Measurements from ENCODE around the gene ACOX2. TPM values are rescaled to one million over a fixed set of nuclear protein-coding genes. Genes with fewer than 3 reads are reported as not detected.
A peak's percentile ranks its signal among the peaks of the same experiment; 100 is the strongest.
"Not testable (repeated sequence)": the region's sequence is repeated elsewhere in the genome, so short reads cannot be mapped to it uniquely, and the experiment has no call there.

ACOX2 gene
- total RNA-seq, 2 experiments from 2014 or later = not detected

GRCh38 chr3:58529516-58530353, 7.3 kb downstream of the ACOX2 start:
- DNase-seq (ENCODE audit: low spot score) = peak; percentile 58
- no TSS peak for BruUV-seq (replicated peaks)
- TF ChIP-seq CTCF (conservative IDR thresholded peaks at IDR 0.05; ENCODE audit: low read length) (peak; percentile 74), EZH2phosphoT487 (IDR thresholded peaks at IDR 0.05; ENCODE audit: borderline replicate concordance, low read depth, low read length) (no peak)
- H2AFZ ChIP-seq (ENCODE audit: low read length) = no peak overlapping the region
- no peaks in the 10 kb centered on the region for H4K20me1 ChIP-seq (ENCODE audit: insufficient read depth, low read length)
- intact Hi-C loops (cut with micrococcal nuclease; ENCODE audit: unreplicated experiment) = loop anchor here (5.0 to 10.0 kb wide), 3 partner anchors 105 to 352 kb away; partner anchors contain the start of gene ABHD6
- H3K9me3 ChIP-seq (ENCODE audit: low read length) = no peaks in the 10 kb centered on the region
- H3K4me3 ChIP-seq (ENCODE audit: low read depth, low read length, poor library complexity, severe bottlenecking) = no peak overlapping the region
- H3K27ac ChIP-seq (ENCODE audit: low read depth, low read length, poor library complexity, severe bottlenecking) = no peak overlapping the region
- no peak overlapping the region for H3K4me2 ChIP-seq (ENCODE audit: low read length)
- POLR2A ChIA-PET = interaction anchor here (0.9 kb wide), 1 partner anchor 36 kb away, joined by 4 read pairs; no protein-coding TSS in a partner anchor
- peaks cover 9% of the 10 kb centered on the region for H3K4me1 ChIP-seq (ENCODE audit: insufficient read depth, low read length, poor library complexity, severe bottlenecking)
- no peaks in the 10 kb centered on the region for H3K9me2 ChIP-seq (ENCODE audit: insufficient read depth, low read length)
- no peaks in the 10 kb centered on the region for H3K79me2 ChIP-seq (ENCODE audit: insufficient read depth, low read depth, low read length)
- no peaks in the 10 kb centered on the region for H3K36me3 ChIP-seq (ENCODE audit: insufficient read depth, low read length)
- CTCF ChIA-PET (ENCODE audit: unreplicated experiment) = interaction anchor here (0.5 kb wide), 1 partner anchor 11 kb away, joined by 3 read pairs; no protein-coding TSS in a partner anchor

GRCh38 chr3:58528629-58529028, 8.4 kb downstream of the ACOX2 start:
- no peak for DNase-seq (ENCODE audit: low spot score)
- peaks cover 9% of the 10 kb centered on the region for H3K4me1 ChIP-seq (ENCODE audit: insufficient read depth, low read length, poor library complexity, severe bottlenecking)
- TF ChIP-seq CTCF (conservative IDR thresholded peaks at IDR 0.05; ENCODE audit: low read length) (no peak), EZH2phosphoT487 (IDR thresholded peaks at IDR 0.05; ENCODE audit: borderline replicate concordance, low read depth, low read length) (no peak)
- H3K4me2 ChIP-seq (ENCODE audit: low read length) = no peak overlapping the region
- no peaks in the 10 kb centered on the region for H3K79me2 ChIP-seq (ENCODE audit: insufficient read depth, low read depth, low read length)
- no peaks in the 10 kb centered on the region for H3K36me3 ChIP-seq (ENCODE audit: insufficient read depth, low read length)
- no TSS peak for BruUV-seq (replicated peaks)
- POLR2A ChIA-PET = interaction anchor here (0.6 to 0.7 kb wide), 2 partner anchors 63 to 993 kb away, joined by 3 to 4 read pairs; no protein-coding TSS in a partner anchor
- H4K20me1 ChIP-seq (ENCODE audit: insufficient read depth, low read length) = no peaks in the 10 kb centered on the region
- CTCF ChIA-PET (ENCODE audit: unreplicated experiment) = interaction anchor here (0.6 kb wide), 1 partner anchor 198 kb away, joined by 3 read pairs; no protein-coding TSS in a partner anchor
- no peak overlapping the region for H3K4me3 ChIP-seq (ENCODE audit: low read depth, low read length, poor library complexity, severe bottlenecking)
- H2AFZ ChIP-seq (ENCODE audit: low read length) = no peak overlapping the region
- no peak overlapping the region for H3K27ac ChIP-seq (ENCODE audit: low read depth, low read length, poor library complexity, severe bottlenecking)
- intact Hi-C loops (cut with micrococcal nuclease; ENCODE audit: unreplicated experiment) = no loop called here
- no peaks in the 10 kb centered on the region for H3K9me3 ChIP-seq (ENCODE audit: low read length)
- no peaks in the 10 kb centered on the region for H3K9me2 ChIP-seq (ENCODE audit: insufficient read depth, low read length)

- H3K4me3 ChIP-seq (ENCODE audit: low read depth, low read length, poor library complexity, severe bottlenecking); H3K4me1 ChIP-seq (ENCODE audit: insufficient read depth, low read length, poor library complexity, severe bottlenecking); H3K4me2 ChIP-seq (ENCODE audit: low read length); H3K9me2 ChIP-seq (ENCODE audit: insufficient read depth, low read length); H2AFZ ChIP-seq (ENCODE audit: low read length); H3K36me3 ChIP-seq (ENCODE audit: insufficient read depth, low read length); BruUV-seq (replicated peaks); DNase-seq (ENCODE audit: low spot score); H3K27ac ChIP-seq (ENCODE audit: low read depth, low read length, poor library complexity, severe bottlenecking); H4K20me1 ChIP-seq (ENCODE audit: insufficient read depth, low read length); H3K9me3 ChIP-seq (ENCODE audit: low read length); CTCF ChIA-PET (ENCODE audit: unreplicated experiment); intact Hi-C loops (cut with micrococcal nuclease; ENCODE audit: unreplicated experiment); H3K79me2 ChIP-seq (ENCODE audit: insufficient read depth, low read depth, low read length): not testable (repeated sequence)
- POLR2A ChIA-PET = interaction anchor here (0.6 kb wide), 1 partner anchor 1093 kb away, joined by 3 read pairs; no protein-coding TSS in a partner anchor
Measured at GRCh38 chr3:58527440-58527839, 9.6 kb downstream of the ACOX2 start.
